Effector memory CD8-positive, alpha-beta T cell (primary cell): ENCODE results near the gene ASIC5.
"Not testable (repeated sequence)": the region's sequence is repeated elsewhere in the genome, so short reads cannot be mapped to it uniquely, and the experiment has no call there.

Experiments
- ATAC-seq: fragments of 150-1000 bp; cut with Tn5 transposase; replicated peaks from 2 replicates; pipeline ENCODE4 v1.10.0; 2021; ENCODE audit warnings: mild to moderate bottlenecking, moderate library complexity
- DNase-seq, 3 experiments: peaks; one replicate each; pipeline ENCODE4 v3.0.0; 2021
- H3K27ac Mint-ChIP-seq, 2 donors: one replicate each; pipeline ENCODE4 v1.8.0; 2022; ENCODE audit warnings: mild to moderate bottlenecking in 2 of 2, mixed read lengths in 2 of 2, moderate library complexity in 2 of 2
- H3K27me3 Mint-ChIP-seq, 2 donors: one replicate each; pipeline ENCODE4 v1.8.0; 2022; ENCODE audit warnings: mixed read lengths in 2 of 2
- H3K36me3 Mint-ChIP-seq: one replicate; pipeline ENCODE4 v1.8.0; 2022; ENCODE audit warnings: mild to moderate bottlenecking, moderate library complexity, mixed read lengths; ENCODE audit not compliant: insufficient read depth
- H3K4me1 Mint-ChIP-seq, 2 donors: one replicate each; pipeline ENCODE4 v1.8.0; 2022; ENCODE audit warnings: low read depth in 2 of 2, mixed read lengths in 2 of 2
- H3K4me3 Mint-ChIP-seq, 2 donors: one replicate each; pipeline ENCODE4 v1.8.0; 2022; ENCODE audit warnings: mild to moderate bottlenecking in 2 of 2, mixed read lengths in 2 of 2, moderate library complexity in 2 of 2
- H3K9me3 Mint-ChIP-seq, 2 donors: one replicate each; pipeline ENCODE4 v1.8.0; 2022; ENCODE audit warnings: mixed read lengths in 2 of 2
- total RNA-seq, 9 experiments: gene quantifications; one replicate each; lab custom pipeline; 2026; lab: John Stamatoyannopoulos, UW

The ASIC5 gene, protein sequence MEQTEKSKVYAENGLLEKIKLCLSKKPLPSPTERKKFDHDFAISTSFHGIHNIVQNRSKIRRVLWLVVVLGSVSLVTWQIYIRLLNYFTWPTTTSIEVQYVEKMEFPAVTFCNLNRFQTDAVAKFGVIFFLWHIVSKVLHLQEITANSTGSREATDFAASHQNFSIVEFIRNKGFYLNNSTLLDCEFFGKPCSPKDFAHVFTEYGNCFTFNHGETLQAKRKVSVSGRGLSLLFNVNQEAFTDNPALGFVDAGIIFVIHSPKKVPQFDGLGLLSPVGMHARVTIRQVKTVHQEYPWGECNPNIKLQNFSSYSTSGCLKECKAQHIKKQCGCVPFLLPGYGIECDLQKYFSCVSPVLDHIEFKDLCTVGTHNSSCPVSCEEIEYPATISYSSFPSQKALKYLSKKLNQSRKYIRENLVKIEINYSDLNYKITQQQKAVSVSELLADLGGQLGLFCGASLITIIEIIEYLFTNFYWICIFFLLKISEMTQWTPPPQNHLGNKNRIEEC
- 0 reads per million in 9 experiments for total RNA-seq

DNA sequence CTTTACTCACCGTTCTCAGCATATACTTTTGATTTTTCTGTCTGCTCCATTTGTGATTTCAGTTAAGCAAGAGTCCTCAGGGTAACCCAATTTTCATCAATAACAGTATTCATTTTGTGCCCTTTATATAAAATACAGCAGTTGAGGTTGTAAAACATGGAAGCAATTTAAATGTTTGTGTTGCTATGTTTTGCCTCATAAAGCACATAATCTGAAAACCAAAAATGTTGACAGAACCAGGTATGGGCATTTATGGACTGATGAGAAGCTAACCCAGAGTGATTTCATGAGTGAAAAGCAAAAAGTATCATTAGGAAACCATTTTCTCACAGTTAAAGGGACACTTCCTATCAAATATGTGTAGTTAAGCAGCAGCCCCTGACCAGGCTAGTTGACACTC lies at the start of gene ASIC5:
Gene ASIC5 (minus strand): TSS at position 101 of the 400 bp plus-strand sequence. CDS start 51 bp downstream, at position 50.
- peaks cover 0 to 4% of the 10 kb centered on the region in 2 donors for H3K27me3 Mint-ChIP-seq
- H3K27ac Mint-ChIP-seq, result no peak within 1 kb of the TSS
- no peaks in the 10 kb centered on the region for H3K36me3 Mint-ChIP-seq
- DNase-seq (no peak), ATAC-seq (no peak)
- no peak within 1 kb of the TSS for H3K4me3 Mint-ChIP-seq
- H3K9me3 Mint-ChIP-seq, result no peaks in the 10 kb centered on the region
- H3K4me1 Mint-ChIP-seq, result no peaks in the 10 kb centered on the region

DNA sequence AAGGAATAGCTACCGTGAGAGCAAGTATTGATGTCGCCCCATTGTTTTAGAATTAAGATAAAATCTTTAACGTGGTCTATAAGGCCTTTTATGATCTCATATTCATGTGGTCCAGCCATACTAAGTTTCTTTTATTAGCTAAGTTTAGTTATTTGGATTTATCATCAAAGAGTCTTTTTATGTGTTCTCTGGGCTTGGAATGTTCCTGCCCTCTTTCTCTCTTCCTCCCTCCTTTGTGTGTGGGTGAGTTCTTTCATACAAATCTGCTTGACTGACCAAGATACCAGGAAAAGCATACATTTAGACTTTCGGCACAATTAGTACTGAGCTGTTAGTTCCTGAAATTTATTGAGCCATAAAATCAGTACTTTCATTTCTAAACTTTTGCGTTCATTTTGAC lies 48.7 kb upstream of the ASIC5 start:
- Mint-ChIP-seq H3K4me3 (no peak overlapping the region), H3K4me1 (no peaks in the 10 kb centered on the region), H3K27me3 (peaks cover 5 to 8% of the 10 kb centered on the region in 2 donors), H3K36me3 (no peaks in the 10 kb centered on the region), H3K9me3 (no peaks in the 10 kb centered on the region), H3K27ac (no peak overlapping the region)
- ATAC-seq, result no peak
- DNase-seq, result no peak

DNA sequence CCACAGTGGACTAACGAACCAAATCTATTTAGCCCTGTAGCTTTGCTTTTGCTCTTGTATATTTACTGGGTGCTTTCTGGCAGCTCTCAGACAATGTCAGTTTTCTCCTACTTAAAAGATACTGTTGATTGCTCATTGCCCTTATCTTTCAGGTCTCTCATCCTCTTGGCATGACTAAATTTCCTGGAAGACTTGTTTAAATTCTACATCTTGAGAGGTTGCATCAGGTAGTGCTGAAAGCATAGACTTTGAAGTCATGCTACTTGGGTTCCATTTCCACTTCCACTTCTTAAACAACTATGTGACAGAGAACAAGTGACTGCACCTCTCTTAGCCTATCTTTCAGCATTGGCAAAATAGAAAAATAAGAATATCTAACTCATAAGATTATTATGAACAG lies 45.8 kb upstream of the ASIC5 start:
- Mint-ChIP-seq H3K27ac (no peak overlapping the region), H3K27me3 (peaks cover 8 to 10% of the 10 kb centered on the region in 2 donors), H3K4me1 (no peaks in the 10 kb centered on the region), H3K36me3 (no peaks in the 10 kb centered on the region), H3K4me3 (no peak overlapping the region), H3K9me3 (no peaks in the 10 kb centered on the region)
- ATAC-seq, result no peak
- DNase-seq, result no peak

DNA sequence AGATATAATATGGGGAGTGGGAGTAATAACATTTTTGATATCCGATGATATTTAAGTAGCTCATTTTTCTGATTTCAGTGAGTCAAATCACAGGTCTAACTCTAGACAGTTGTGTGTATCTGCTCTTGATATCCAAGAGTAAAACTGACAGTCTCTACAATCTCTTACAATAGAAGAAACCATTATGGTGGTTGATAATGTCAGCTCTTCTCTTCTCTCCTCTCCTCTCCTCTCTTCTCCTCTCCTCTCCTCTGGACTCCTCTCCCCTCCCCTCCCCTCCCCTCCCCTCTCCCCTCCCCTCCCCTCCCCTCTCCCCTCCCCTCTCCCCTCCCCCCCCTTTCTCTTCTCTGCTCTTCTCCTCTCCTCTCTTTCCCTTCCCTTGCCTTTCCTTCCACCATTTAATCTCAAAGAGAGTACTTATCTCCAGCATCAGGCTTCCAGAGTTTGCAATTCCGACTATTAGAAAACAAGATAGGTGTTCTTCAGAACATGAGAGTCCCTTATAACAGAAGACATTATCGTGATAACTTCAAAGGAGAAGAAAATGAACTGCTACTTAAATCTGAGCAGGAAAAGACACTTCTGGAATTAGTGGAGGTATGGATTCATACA lies 43.6 kb upstream of the ASIC5 start:
- Mint-ChIP-seq H3K27ac (no peak overlapping the region), H3K9me3 (no peaks in the 10 kb centered on the region), H3K36me3 (no peaks in the 10 kb centered on the region), H3K4me3 (no peak overlapping the region), H3K27me3 (peaks cover 5 to 10% of the 10 kb centered on the region in 2 donors), H3K4me1 (no peaks in the 10 kb centered on the region)
- no peak for ATAC-seq
- no peak for DNase-seq

DNA sequence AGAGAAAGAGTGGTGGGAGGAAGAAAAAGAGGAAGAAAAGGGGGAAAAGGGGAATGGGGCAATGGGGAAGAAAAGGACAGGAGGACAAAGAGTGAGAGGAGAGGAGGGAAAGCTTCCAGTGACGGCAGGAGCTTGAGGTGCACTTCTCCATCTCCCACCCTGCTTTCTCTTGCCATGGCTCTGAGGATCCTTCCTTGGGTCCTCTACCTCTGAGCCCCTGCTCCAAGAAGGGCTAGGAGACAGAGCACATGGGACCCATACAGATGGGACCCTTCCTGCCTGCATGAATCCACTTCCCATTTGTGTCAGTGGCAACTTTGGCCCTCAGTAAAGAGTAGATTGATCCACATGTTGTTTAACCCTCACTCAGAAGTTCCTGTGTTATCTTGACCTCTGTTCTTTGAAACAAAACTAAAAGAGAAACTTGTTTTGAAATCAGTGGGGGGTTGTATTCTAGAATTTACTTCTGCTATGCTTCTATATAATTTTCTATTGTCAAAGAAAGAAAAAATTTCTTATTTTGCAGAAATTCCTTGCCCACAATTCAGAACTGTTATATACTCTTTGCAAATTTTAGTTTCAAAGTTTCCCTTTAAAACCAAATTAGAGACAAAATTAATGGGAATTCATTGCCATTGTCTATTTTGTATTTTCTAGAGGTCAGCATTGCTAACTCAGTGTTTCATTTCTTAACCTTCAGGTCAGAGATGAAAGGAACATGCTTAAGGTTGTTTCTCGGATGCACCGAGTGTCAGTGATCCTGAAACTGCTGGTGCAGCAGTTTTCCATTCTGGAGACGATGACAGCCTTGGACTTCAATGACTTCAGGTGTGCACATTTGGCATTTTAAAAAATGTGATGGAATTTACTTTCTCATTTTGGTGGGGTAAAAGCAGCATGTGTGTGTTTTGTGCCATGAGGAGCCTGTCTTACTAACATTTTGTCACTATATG lies 42.4 kb upstream of the ASIC5 start:
- Mint-ChIP-seq H3K9me3 (no peaks in the 10 kb centered on the region), H3K27ac (no peak overlapping the region), H3K27me3 (peaks cover 0 to 10% of the 10 kb centered on the region in 2 donors), H3K36me3 (no peaks in the 10 kb centered on the region), H3K4me1 (no peaks in the 10 kb centered on the region), H3K4me3 (no peak overlapping the region)
- ATAC-seq (no peak), DNase-seq (no peak)

DNA sequence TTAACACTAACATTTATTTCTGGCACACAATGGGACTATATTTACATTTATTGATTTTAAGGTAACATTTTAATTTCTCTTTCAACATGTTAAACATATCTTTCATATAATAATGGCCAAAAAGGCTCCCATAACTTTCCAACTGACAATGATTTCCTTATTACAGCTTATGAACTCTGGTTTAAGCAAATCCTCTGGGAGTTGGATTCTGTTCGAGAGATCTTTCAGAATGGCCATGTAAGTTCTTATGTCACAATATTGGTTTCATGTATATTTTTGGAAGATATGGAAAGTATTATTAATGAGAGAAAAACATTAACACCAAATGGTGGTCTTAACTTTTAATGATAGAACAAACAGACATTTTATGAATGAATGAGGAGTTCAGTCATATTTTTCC lies 41.5 kb upstream of the ASIC5 start:
- ATAC-seq (no peak), DNase-seq (no peak)
- H3K4me1 Mint-ChIP-seq, result no peaks in the 10 kb centered on the region
- H3K4me3 Mint-ChIP-seq, result no peak overlapping the region
- H3K36me3 Mint-ChIP-seq, result no peaks in the 10 kb centered on the region
- peaks cover 0 to 10% of the 10 kb centered on the region in 2 donors for H3K27me3 Mint-ChIP-seq
- no peaks in the 10 kb centered on the region for H3K9me3 Mint-ChIP-seq
- H3K27ac Mint-ChIP-seq, result no peak overlapping the region

DNA sequence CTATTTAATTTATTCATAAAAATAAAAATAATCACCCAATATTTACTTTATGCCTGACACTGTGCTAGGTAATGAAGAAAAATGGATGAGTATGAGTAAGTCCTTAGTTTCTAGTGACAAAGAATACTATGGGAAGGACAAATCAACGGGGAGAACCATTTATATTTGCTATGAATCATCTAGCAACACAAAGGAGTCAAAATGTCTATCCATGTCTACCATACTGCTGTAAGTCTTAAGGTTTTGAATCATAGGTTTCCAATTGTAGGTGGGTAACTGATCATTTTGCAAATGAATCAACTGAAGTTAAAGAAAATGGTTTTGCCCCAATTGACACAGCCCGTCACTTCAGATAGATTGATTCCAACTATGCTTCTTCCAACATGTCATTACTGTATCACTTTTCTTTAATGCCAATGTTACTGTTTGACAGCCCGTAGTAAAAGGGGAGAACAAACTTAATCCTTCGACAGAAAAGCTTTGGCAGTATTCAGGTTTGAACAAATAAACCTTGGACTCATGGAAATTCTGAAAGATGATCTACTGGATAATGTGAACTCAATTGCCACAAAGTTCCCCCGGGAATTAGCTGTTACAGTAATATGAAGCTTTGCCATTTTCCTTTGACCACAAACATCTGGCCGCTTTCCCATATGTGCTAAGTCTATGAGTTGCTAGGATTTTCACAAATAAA lies 40.6 kb upstream of the ASIC5 start:
- H3K27me3 Mint-ChIP-seq, result peaks cover 0 to 10% of the 10 kb centered on the region in 2 donors
- H3K27ac Mint-ChIP-seq, result no peak overlapping the region
- no peaks in the 10 kb centered on the region for H3K9me3 Mint-ChIP-seq
- no peaks in the 10 kb centered on the region for H3K4me1 Mint-ChIP-seq
- ATAC-seq, result no peak
- no peak overlapping the region for H3K4me3 Mint-ChIP-seq
- no peaks in the 10 kb centered on the region for H3K36me3 Mint-ChIP-seq
- no peak for DNase-seq

DNA sequence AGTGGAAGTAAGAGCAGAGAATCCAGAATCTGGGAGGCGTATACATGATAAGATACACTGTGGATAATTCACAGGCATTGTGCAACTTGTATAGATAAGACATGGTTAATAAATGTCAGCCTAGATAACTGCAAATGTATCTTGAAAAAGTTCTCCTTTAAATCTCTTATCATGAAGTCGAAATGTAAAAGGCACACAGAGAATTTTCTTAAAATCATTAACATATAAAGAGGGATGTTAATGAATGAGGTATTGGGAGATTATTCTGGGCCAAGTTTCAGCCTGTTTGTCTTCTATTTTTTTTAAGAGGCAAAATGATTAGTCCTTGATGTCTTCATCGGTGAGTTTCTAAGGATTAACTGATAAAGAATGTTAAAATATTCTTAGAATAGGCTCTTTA lies 38.3 kb upstream of the ASIC5 start:
- Mint-ChIP-seq H3K36me3 (no peaks in the 10 kb centered on the region), H3K4me1 (no peaks in the 10 kb centered on the region), H3K27ac (no peak overlapping the region), H3K27me3 (no peaks in the 10 kb centered on the region), H3K4me3 (no peak overlapping the region), H3K9me3 (no peaks in the 10 kb centered on the region)
- no peak for DNase-seq
- no peak for ATAC-seq

DNA sequence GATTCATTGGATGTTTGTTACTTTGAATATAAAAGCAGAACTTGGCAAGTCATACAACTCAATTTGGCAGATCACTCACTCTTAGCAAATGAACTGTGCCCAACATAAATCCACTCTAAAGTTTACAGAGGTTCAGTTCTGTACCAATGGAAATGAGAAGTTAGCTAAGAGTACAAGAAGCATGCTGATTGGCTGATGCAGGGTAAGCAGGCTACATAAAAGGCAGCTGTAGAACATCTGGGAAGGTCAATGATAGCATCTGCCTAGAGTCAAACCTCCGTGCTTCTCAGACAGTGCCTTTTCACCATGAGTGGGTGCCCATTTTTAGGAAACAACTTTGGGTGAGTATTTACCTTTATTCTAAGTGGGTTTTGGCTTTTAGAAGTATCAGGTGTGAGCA lies 37.4 kb upstream of the ASIC5 start, which contains the start of gene TDO2:
Gene TDO2 (plus strand): TSS at position 244 of the 400 bp plus-strand sequence. CDS start 63 bp downstream, at position 307.
- Mint-ChIP-seq H3K4me1 (no peaks in the 10 kb centered on the region), H3K9me3 (no peaks in the 10 kb centered on the region), H3K27me3 (no peaks in the 10 kb centered on the region), H3K27ac (no peak within 1 kb of the TSS), H3K36me3 (no peaks in the 10 kb centered on the region), H3K4me3 (no peak within 1 kb of the TSS)
- ATAC-seq (no peak), DNase-seq (no peak)

DNA sequence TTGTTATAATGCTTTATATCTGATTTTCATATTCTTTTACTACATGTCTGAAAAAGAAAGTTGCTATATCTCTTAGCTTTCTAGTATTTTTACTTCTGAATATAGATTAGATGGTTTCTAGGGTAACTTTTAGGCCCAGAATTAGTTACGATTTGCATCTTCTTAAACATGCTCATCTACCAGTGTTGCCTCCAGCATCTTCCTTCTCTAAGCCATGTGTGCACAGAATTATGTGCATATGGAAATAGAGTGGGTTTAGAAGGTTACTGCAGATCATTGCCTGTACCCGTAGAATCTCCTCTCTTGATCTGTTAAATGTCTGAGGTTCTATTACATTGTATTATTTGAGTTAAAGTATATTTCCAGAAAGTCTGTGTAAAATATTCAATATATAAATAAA lies 34.9 kb upstream of the ASIC5 start:
- ATAC-seq (no peak), DNase-seq (no peak)
- H3K4me1 Mint-ChIP-seq, result no peaks in the 10 kb centered on the region
- H3K9me3 Mint-ChIP-seq, result peaks cover 0 to 7% of the 10 kb centered on the region in 2 donors
- no peak overlapping the region for H3K4me3 Mint-ChIP-seq
- H3K27ac Mint-ChIP-seq, result no peak overlapping the region
- H3K27me3 Mint-ChIP-seq, result no peaks in the 10 kb centered on the region
- H3K36me3 Mint-ChIP-seq, result no peaks in the 10 kb centered on the region

DNA sequence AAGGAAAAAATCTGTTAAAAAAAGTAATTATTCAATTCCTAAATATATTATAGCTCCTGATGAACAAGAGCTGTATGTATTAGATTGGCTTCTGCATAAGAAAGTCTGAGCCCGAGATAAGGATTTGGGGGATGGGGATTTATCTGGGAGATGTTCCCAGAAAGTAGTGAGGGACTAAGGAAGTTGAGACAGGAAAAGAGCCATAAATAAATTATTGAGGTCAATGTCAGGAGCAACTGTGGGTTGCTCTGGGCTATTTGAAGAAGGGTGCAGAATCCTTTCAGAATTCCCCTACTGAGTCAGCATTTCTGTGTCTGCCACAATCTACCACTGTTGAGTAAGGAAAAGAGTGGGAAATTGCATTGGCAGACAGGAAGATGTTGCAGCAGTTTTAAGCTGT lies 34.3 kb upstream of the ASIC5 start:
- Mint-ChIP-seq H3K9me3 (peaks cover 0 to 9% of the 10 kb centered on the region in 2 donors), H3K4me3 (no peak overlapping the region), H3K27me3 (no peaks in the 10 kb centered on the region), H3K4me1 (no peaks in the 10 kb centered on the region), H3K36me3 (no peaks in the 10 kb centered on the region), H3K27ac (no peak overlapping the region)
- no peak for DNase-seq
- no peak for ATAC-seq

DNA sequence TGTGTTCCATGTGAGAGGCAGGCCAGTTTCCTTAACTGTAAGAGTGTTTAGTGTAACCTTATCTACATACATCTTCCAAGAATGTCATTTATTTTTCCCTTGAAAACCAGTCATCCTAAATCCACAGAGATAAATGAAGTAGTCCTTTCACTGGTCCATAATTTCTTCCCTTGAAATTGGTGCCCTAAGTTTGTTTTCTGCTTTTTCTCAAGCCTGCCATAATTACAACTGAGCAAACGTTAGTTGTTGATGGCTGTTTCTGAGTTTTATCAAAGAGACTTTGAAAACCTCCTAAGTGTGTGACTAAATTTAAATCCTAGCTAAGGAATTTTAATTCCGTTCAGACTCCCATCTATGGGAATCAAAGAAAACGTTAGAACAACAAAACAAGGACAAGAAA lies 33.8 kb upstream of the ASIC5 start:
- peaks cover 0 to 10% of the 10 kb centered on the region in 2 donors for H3K9me3 Mint-ChIP-seq
- no peak overlapping the region for H3K27ac Mint-ChIP-seq
- H3K4me1 Mint-ChIP-seq, result no peaks in the 10 kb centered on the region
- no peaks in the 10 kb centered on the region for H3K27me3 Mint-ChIP-seq
- no peaks in the 10 kb centered on the region for H3K36me3 Mint-ChIP-seq
- DNase-seq (no peak), ATAC-seq (no peak)
- no peak overlapping the region for H3K4me3 Mint-ChIP-seq

DNA sequence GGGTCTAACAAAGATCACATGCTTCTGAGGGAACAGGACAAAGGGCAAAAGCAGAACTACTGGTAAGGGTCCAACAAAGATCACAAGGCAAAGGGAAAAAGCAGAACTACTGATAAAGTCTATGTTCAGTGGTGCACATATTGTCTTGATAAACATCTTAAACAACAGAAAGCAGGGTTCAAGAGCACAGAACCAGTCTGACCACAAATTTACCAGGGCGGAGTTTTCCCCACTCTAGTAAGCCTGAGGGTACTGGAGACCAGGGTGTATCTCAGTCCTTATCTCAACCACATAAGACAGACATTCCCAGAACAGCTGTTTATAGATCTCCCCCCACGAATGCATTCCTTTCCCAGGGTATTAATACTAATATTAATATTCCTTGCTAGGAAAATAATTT lies 32.3 kb upstream of the ASIC5 start:
- H3K36me3 Mint-ChIP-seq, H3K27ac Mint-ChIP-seq, H3K4me3 Mint-ChIP-seq, H3K4me1 Mint-ChIP-seq, DNase-seq, H3K27me3 Mint-ChIP-seq, ATAC-seq: not testable (repeated sequence)
- H3K9me3 Mint-ChIP-seq, result peaks cover 0 to 10% of the 10 kb centered on the region in 2 donors
